Neuronal stem cell (in vitro differentiated cells): ENCODE data around the gene SLC36A2. TPM values are rescaled to one million over a fixed set of nuclear protein-coding genes. Genes with fewer than 3 reads are reported as not detected.

Experiments used
- DNase-seq: peaks from one replicate; pipeline ENCODE4 v3.0.0-alpha.2; 2013; ENCODE audit warnings: low spot score
- H2AFZ ChIP-seq: one replicate; pipeline ENCODE4 v1.6.1; 2013; ENCODE audit warnings: mild to moderate bottlenecking, low read length, inconsistent platforms
- H2AK5ac ChIP-seq: 2 replicates; pipeline ENCODE4 v1.6.1; 2013; ENCODE audit warnings: low read depth, mild to moderate bottlenecking, inconsistent platforms, low read length, moderate library complexity, mixed read lengths
- H2BK120ac ChIP-seq: 2 replicates; pipeline ENCODE4 v1.6.1; 2013; ENCODE audit warnings: low read depth, mild to moderate bottlenecking, inconsistent platforms, low read length, moderate library complexity, mixed read lengths
- H2BK12ac ChIP-seq: one replicate; pipeline ENCODE4 v1.6.1; 2013; ENCODE audit warnings: low read length, inconsistent platforms
- H2BK15ac ChIP-seq: 2 replicates; pipeline ENCODE4 v1.6.1; 2013; ENCODE audit warnings: mild to moderate bottlenecking, low read length, inconsistent platforms, mixed read lengths
- H2BK5ac ChIP-seq: one replicate; pipeline ENCODE4 v1.6.1; 2013; ENCODE audit warnings: inconsistent platforms, mild to moderate bottlenecking, low read length, moderate library complexity
- H3K14ac ChIP-seq: one replicate; pipeline ENCODE4 v1.6.1; 2013; ENCODE audit warnings: low read length, inconsistent platforms
- H3K18ac ChIP-seq: 2 replicates; pipeline ENCODE4 v1.6.1; 2013; ENCODE audit warnings: low read length, inconsistent platforms
- H3K23ac ChIP-seq: 2 replicates; pipeline ENCODE4 v1.6.1; 2013; ENCODE audit warnings: low read depth, mild to moderate bottlenecking, mixed read lengths, low read length, inconsistent platforms; ENCODE audit not compliant: poor library complexity
- H3K27ac ChIP-seq: replicated peaks from 3 replicates; pipeline ENCODE4 v1.5.1; 2013; ENCODE audit warnings: low read length, inconsistent platforms
- H3K27me3 ChIP-seq, 3 experiments: 2 replicates each; pipeline ENCODE4 v1.6.1; 2013; ENCODE audit warnings: low read length in 3 of 3, mild to moderate bottlenecking in 2 of 3, inconsistent platforms in 1 of 3, low read depth in 1 of 3, mixed read lengths in 1 of 3, moderate library complexity in 1 of 3; ENCODE audit not compliant: control insufficient read depth in 3 of 3, insufficient read depth in 3 of 3
- H3K36me3 ChIP-seq, 2 donors: replicated peaks in 1 of 2; 2 replicates each; pipeline ENCODE4 v1.6.1; 2013; ENCODE audit warnings: low read length in 2 of 2; ENCODE audit not compliant: control insufficient read depth in 2 of 2, insufficient read depth in 2 of 2
- H3K4ac ChIP-seq: 2 replicates; pipeline ENCODE4 v1.6.1; 2013; ENCODE audit warnings: inconsistent platforms, mild to moderate bottlenecking, low read length, moderate library complexity
- H3K4me1 ChIP-seq, 2 donors: 1 replicate in 1 of 2; 2 replicates in 1 of 2; pipeline ENCODE4 v1.6.1; 2013; ENCODE audit warnings: low read length in 2 of 2, low read depth in 1 of 2; ENCODE audit not compliant: control insufficient read depth in 2 of 2, insufficient read depth in 1 of 2
- H3K4me2 ChIP-seq: one replicate; pipeline ENCODE4 v1.6.1; 2013; ENCODE audit warnings: mild to moderate bottlenecking, low read length, inconsistent platforms; ENCODE audit not compliant: insufficient read depth, poor library complexity, severe bottlenecking
- H3K4me3 ChIP-seq, 2 donors: 2 replicates each; pipeline ENCODE4 v1.5.1; 2013; ENCODE audit warnings: low read length in 2 of 2, mild to moderate bottlenecking in 2 of 2, inconsistent platforms in 1 of 2, moderate library complexity in 1 of 2
- H3K79me1 ChIP-seq: one replicate; pipeline ENCODE4 v1.6.1; 2013; ENCODE audit warnings: low read depth, mild to moderate bottlenecking, inconsistent platforms, low read length, moderate library complexity
- H3K9ac ChIP-seq: one replicate; pipeline ENCODE4 v1.6.1; 2013; ENCODE audit warnings: mild to moderate bottlenecking, low read depth, low read length, inconsistent platforms; ENCODE audit not compliant: poor library complexity
- H3K9me3 ChIP-seq, 2 donors: replicated peaks in 1 of 2; 2 replicates each; pipeline versions ENCODE3 to v1.6.1; 2013; ENCODE audit warnings: low read length in 2 of 2, mild to moderate bottlenecking in 2 of 2, inconsistent platforms in 1 of 2, low read depth in 1 of 2, mixed read lengths in 1 of 2, moderate library complexity in 1 of 2; ENCODE audit not compliant: control insufficient read depth in 2 of 2, insufficient read depth in 1 of 2
- H4K8ac ChIP-seq: one replicate; pipeline ENCODE4 v1.6.1; 2013; ENCODE audit warnings: low read depth, mild to moderate bottlenecking, inconsistent platforms, low read length, moderate library complexity
- H4K91ac ChIP-seq: one replicate; pipeline ENCODE4 v1.6.1; 2013; ENCODE audit warnings: low read length, low read depth, mild to moderate bottlenecking, inconsistent platforms; ENCODE audit not compliant: poor library complexity
- WGBS, 2 donors: extraction: QIAGEN DNeasy Blood & Tissue Kit; methylation state at CpG; one replicate each; pipeline ENCODE4 v1.1.7; 2013; ENCODE audit warnings: missing lambda C conversion rate in 2 of 2, mixed read lengths in 1 of 2; ENCODE audit not compliant: insufficient read length in 2 of 2, insufficient replicate concordance in 1 of 2; ENCODE audit errors: extremely low coverage in 2 of 2; 5-methylcytosine and 5-hydroxymethylcytosine counted together
- polyA plus RNA-seq, 2 experiments: library from polyadenylated mRNA; stranded (reverse); fragments of 200-250 nt; gene quantifications; one replicate each; pipeline ENCODE4 v1.2.3, GENCODE V29; 2013

The SLC36A2 gene
- polyA plus RNA-seq (2013, experiment 1 of 2): not detected
- not detected for polyA plus RNA-seq (2013, experiment 2 of 2)

- Histone ChIP-seq H2AFZ (no peak within 1 kb of the TSS), H2AK5ac (peak within 1 kb of the TSS; percentile 25), H3K4me2 (no peak within 1 kb of the TSS), H3K27ac (no peak within 1 kb of the TSS), H3K4me1 (peaks cover 0 to 15% of the 10 kb centered on the region in 2 donors), H3K18ac (no peak within 1 kb of the TSS), H2BK120ac (no peak within 1 kb of the TSS), H3K9me3 (no peaks in the 10 kb centered on the region), H4K8ac (no peak within 1 kb of the TSS), H4K91ac (no peak within 1 kb of the TSS), H2BK15ac (no peak within 1 kb of the TSS), H2BK5ac (no peak within 1 kb of the TSS), H3K27me3 (peaks cover 0 to 47% (median 0%) of the 10 kb centered on the region in 3 experiments), H3K4me3 (no peak within 1 kb of the TSS), H2BK12ac (no peak within 1 kb of the TSS), H3K79me1 (no peaks in the 10 kb centered on the region), H3K23ac (no peak within 1 kb of the TSS), H3K36me3 (no peaks in the 10 kb centered on the region), H3K9ac (no peak within 1 kb of the TSS), H3K14ac (no peak within 1 kb of the TSS), H3K4ac (no peak within 1 kb of the TSS)
- WGBS, 2 donors: no CpG with 5 or more reads among the region's 8 CpGs
- no peak for DNase-seq
Measured at GRCh38 chr5:151347369-151347768, at the start of gene SLC36A2. SLC36A2 (minus strand) TSS chr5:151347559; CDS start chr5:151347460, 99 bp downstream.

GRCh38 chr5:151388960-151389359 is 41.6 kb upstream of the SLC36A2 start:
- Histone ChIP-seq H3K9ac (no peak overlapping the region), H3K4me3 (no peak overlapping the region), H4K8ac (no peak overlapping the region), H2BK15ac (no peak overlapping the region), H2BK5ac (no peak overlapping the region), H4K91ac (no peak overlapping the region), H3K4ac (no peak overlapping the region), H3K27ac (no peak overlapping the region), H3K4me1 (no peaks in the 10 kb centered on the region), H3K14ac (no peak overlapping the region), H2BK120ac (no peak overlapping the region), H3K18ac (no peak overlapping the region), H2AK5ac (no peak overlapping the region), H3K4me2 (no peak overlapping the region), H3K9me3 (no peaks in the 10 kb centered on the region), H3K23ac (no peak overlapping the region), H2AFZ (no peak overlapping the region), H2BK12ac (no peak overlapping the region), H3K36me3 (no peaks in the 10 kb centered on the region), H3K79me1 (no peaks in the 10 kb centered on the region), H3K27me3 (peaks cover 0 to 17% (median 0%) of the 10 kb centered on the region in 3 experiments)
- no peak for DNase-seq
- no CpG with 5 or more reads among the region's 2 CpGs for WGBS, 2 donors

- peaks cover 0 to 20% (median 0%) of the 10 kb centered on the region in 3 experiments for H3K27me3 ChIP-seq
- H3K14ac ChIP-seq: no peak overlapping the region
- H3K36me3 ChIP-seq: no peaks in the 10 kb centered on the region
- H3K27ac ChIP-seq: no peak overlapping the region
- H3K23ac ChIP-seq: no peak overlapping the region
- no peak overlapping the region for H4K91ac ChIP-seq
- no peak overlapping the region for H2AK5ac ChIP-seq
- H3K9me3 ChIP-seq: no peaks in the 10 kb centered on the region
- H3K4me3 ChIP-seq: no peak overlapping the region
- H2BK120ac ChIP-seq: no peak overlapping the region
- no peak overlapping the region for H3K9ac ChIP-seq
- no peak overlapping the region for H3K18ac ChIP-seq
- no peak overlapping the region for H3K4me2 ChIP-seq
- no peak overlapping the region for H4K8ac ChIP-seq
- no peaks in the 10 kb centered on the region for H3K79me1 ChIP-seq
- no peak for DNase-seq
- H2BK5ac ChIP-seq: no peak overlapping the region
- no peak overlapping the region for H2BK12ac ChIP-seq
- H2BK15ac ChIP-seq: no peak overlapping the region
- H3K4me1 ChIP-seq: no peaks in the 10 kb centered on the region
- no CpG with 5 or more reads among the region's 2 CpGs for WGBS, 2 donors
- H2AFZ ChIP-seq: no peak overlapping the region
- H3K4ac ChIP-seq: no peak overlapping the region
Measured at GRCh38 chr5:151384106-151384505, 36.7 kb upstream of the SLC36A2 start.

GRCh38 chr5:151383011-151383410 is 35.7 kb upstream of the SLC36A2 start:
- Histone ChIP-seq H3K9ac (no peak overlapping the region), H4K8ac (no peak overlapping the region), H2BK5ac (no peak overlapping the region), H3K4me3 (no peak overlapping the region), H2BK120ac (no peak overlapping the region), H2AK5ac (no peak overlapping the region), H3K27ac (no peak overlapping the region), H3K36me3 (no peaks in the 10 kb centered on the region), H3K4me2 (no peak overlapping the region), H3K27me3 (peaks cover 0 to 16% (median 0%) of the 10 kb centered on the region in 3 experiments), H2BK15ac (no peak overlapping the region), H3K9me3 (no peaks in the 10 kb centered on the region), H2AFZ (no peak overlapping the region), H3K14ac (no peak overlapping the region), H3K4me1 (no peaks in the 10 kb centered on the region), H3K79me1 (no peaks in the 10 kb centered on the region), H3K23ac (no peak overlapping the region), H4K91ac (no peak overlapping the region), H2BK12ac (no peak overlapping the region), H3K18ac (no peak overlapping the region), H3K4ac (no peak overlapping the region)
- WGBS, 2 donors: no CpG with 5 or more reads among the region's 8 CpGs
- DNase-seq: no peak
